GM12864 (cell line): Measurements from ENCODE around the gene CD82.

ENCODE experiments used
- DNase-seq: peaks from one replicate; pipeline ENCODE4 v3.0.0-alpha.2; 2011; ENCODE audit warnings: low read depth
- H3K4me3 ChIP-seq: 2 replicates; pipeline ENCODE4 v1.5.1; 2011; ENCODE audit warnings: mild to moderate bottlenecking, low read depth, low read length, control low read depth
- CTCF ChIP-seq: IDR thresholded peaks from 2 replicates; pipeline ENCODE4 v1.5.1; 2011; ENCODE audit warnings: low read depth, mild to moderate bottlenecking, moderate library complexity, low read length, control low read depth, inconsistent platforms; ENCODE audit errors: missing control alignments

Gene CD82

GRCh38 chr11:44624761-44625221 lies 59.3 kb downstream of the CD82 start:
- DNase-seq, result no peak
- H3K4me3 ChIP-seq, result no peak overlapping the region
- TF ChIP-seq CTCF, result no peak

- H3K4me3 ChIP-seq, result no peak overlapping the region
- no peak for TF ChIP-seq CTCF
- DNase-seq, result no peak
Observed at GRCh38 chr11:44625759-44626523, 60.5 kb downstream of the CD82 start.

- H3K4me3 ChIP-seq, result no peak overlapping the region
- DNase-seq, result no peak
- TF ChIP-seq CTCF, result no peak
Observed at GRCh38 chr11:44626645-44627044, 61.2 kb downstream of the CD82 start.

- no peak overlapping the region for H3K4me3 ChIP-seq
- TF ChIP-seq CTCF, result no peak
- no peak for DNase-seq
Observed at GRCh38 chr11:44627165-44627789, 61.8 kb downstream of the CD82 start.

- no peak for TF ChIP-seq CTCF
- DNase-seq, result no peak
- H3K4me3 ChIP-seq, result no peak overlapping the region
Observed at GRCh38 chr11:44627911-44628729, 62.7 kb downstream of the CD82 start.

GRCh38 chr11:44628730-44629700 lies 63.6 kb downstream of the CD82 start:
- no peak overlapping the region for H3K4me3 ChIP-seq
- no peak for TF ChIP-seq CTCF
- no peak for DNase-seq
